A673 (cell line): ENCODE data around the gene SCG2. TPM values are rescaled to one million over a fixed set of nuclear protein-coding genes. Genes with fewer than 3 reads are reported as not detected.

ENCODE experiments used
- Bru-seq: library from RNA; stranded (reverse); fragments of 400-500 nt; gene quantifications from one replicate; lab custom pipeline; 2021; lab: Mats Ljungman, UMichigan
- BruChase-seq, 2 experiments: library from RNA; stranded (reverse); fragments of 400-500 nt; gene quantifications; one replicate each; lab custom pipeline; 2021; lab: Mats Ljungman, UMichigan
- BruUV-seq: library from RNA; stranded (reverse); fragments of 400-500 nt; replicated peaks from 2 replicates; lab custom pipeline; 2021; lab: Mats Ljungman, UMichigan
- CTCF ChIA-PET: fragments of 300-600 bp; sonication (Branson Sonifier 250); formaldehyde crosslinking; loops from one replicate; lab custom pipeline; 2022; ENCODE audit warnings: antibody characterized with exemption; lab: Charles Lee
- POLR2A ChIA-PET: fragments of 300-600 bp; sonication (Branson Sonifier 250); formaldehyde crosslinking; loops from one replicate; lab custom pipeline; 2022; ENCODE audit warnings: antibody characterized with exemption; ENCODE audit not compliant: low non-redundant PET; lab: Charles Lee
- DNase-seq: peaks from one replicate; pipeline ENCODE4 v3.0.0-alpha.2; 2015; ENCODE audit warnings: low spot score
- H3K27ac ChIP-seq: fragments of 200-600 bp; sonication (generic); 2 replicates; pipeline ENCODE4 v1.5.1; 2016; ENCODE audit warnings: mixed run types, low read depth, mild to moderate bottlenecking, mixed read lengths, antibody characterized with exemption, low read length; ENCODE audit not compliant: poor library complexity, severe bottlenecking
- H3K27me3 ChIP-seq: fragments of 200-600 bp; sonication (generic); replicated peaks from 2 replicates; pipeline ENCODE4 v1.6.1; 2017; ENCODE audit warnings: mixed run types, low read depth, mild to moderate bottlenecking, mixed read lengths, antibody characterized with exemption, low read length; ENCODE audit not compliant: insufficient read depth, poor library complexity
- H3K36me3 ChIP-seq: fragments of 200-600 bp; sonication (generic); 2 replicates; pipeline ENCODE4 v1.6.1; 2016; ENCODE audit warnings: mixed run types, mild to moderate bottlenecking, mixed read lengths, antibody characterized with exemption, low read length; ENCODE audit not compliant: insufficient read depth, poor library complexity, severe bottlenecking
- H3K4me1 ChIP-seq: fragments of 200-600 bp; sonication (generic); 2 replicates; pipeline ENCODE4 v1.6.1; 2017; ENCODE audit warnings: mixed run types, mild to moderate bottlenecking, mixed read lengths, antibody characterized with exemption, low read length; ENCODE audit not compliant: insufficient read depth, poor library complexity, severe bottlenecking
- H3K4me3 ChIP-seq: fragments of 200-600 bp; sonication (generic); 2 replicates; pipeline ENCODE4 v1.5.1; 2016; ENCODE audit warnings: low read depth, mixed run types, mild to moderate bottlenecking, mixed read lengths, low read length; ENCODE audit not compliant: poor library complexity, severe bottlenecking
- H3K9me3 ChIP-seq: fragments of 200-600 bp; sonication (generic); 2 replicates; pipeline ENCODE4 v1.6.1; 2016; ENCODE audit warnings: mixed run types, low read depth, mild to moderate bottlenecking, mixed read lengths, antibody characterized with exemption, low read length; ENCODE audit not compliant: poor library complexity, severe bottlenecking
- CTCF ChIP-seq: fragments of 300-800, 200-600 bp; sonication (generic); conservative IDR thresholded peaks from 2 replicates; pipeline ENCODE4 v1.5.1; 2017; ENCODE audit warnings: low read depth, mild to moderate bottlenecking, antibody characterized with exemption, low read length, moderate library complexity, mixed read lengths
- EZH2 ChIP-seq: fragments of 200-600 bp; sonication (generic); IDR thresholded peaks from 2 replicates; pipeline ENCODE4 v1.6.1; 2017; ENCODE audit warnings: borderline replicate concordance, low read depth, mild to moderate bottlenecking, mixed read lengths, antibody characterized with exemption, low read length; ENCODE audit not compliant: poor library complexity, severe bottlenecking
- intact Hi-C: fragments of 100-400 bp; cut with micrococcal nuclease; formaldehyde crosslinking; loops from one replicate; pipeline ENCODE4 v1.10.0; 2022; ENCODE audit not compliant: unreplicated experiment
- long read RNA-seq: library from polyadenylated mRNA; stranded (forward); transcript quantifications from one replicate; pipeline ENCODE4 v2.0.0, GENCODE V29; 2022
- total RNA-seq: library from RNA; stranded (reverse); gene quantifications from 2 replicates; pipeline ENCODE4 v1.2.3, GENCODE V29; 2021

SCG2 gene, protein sequence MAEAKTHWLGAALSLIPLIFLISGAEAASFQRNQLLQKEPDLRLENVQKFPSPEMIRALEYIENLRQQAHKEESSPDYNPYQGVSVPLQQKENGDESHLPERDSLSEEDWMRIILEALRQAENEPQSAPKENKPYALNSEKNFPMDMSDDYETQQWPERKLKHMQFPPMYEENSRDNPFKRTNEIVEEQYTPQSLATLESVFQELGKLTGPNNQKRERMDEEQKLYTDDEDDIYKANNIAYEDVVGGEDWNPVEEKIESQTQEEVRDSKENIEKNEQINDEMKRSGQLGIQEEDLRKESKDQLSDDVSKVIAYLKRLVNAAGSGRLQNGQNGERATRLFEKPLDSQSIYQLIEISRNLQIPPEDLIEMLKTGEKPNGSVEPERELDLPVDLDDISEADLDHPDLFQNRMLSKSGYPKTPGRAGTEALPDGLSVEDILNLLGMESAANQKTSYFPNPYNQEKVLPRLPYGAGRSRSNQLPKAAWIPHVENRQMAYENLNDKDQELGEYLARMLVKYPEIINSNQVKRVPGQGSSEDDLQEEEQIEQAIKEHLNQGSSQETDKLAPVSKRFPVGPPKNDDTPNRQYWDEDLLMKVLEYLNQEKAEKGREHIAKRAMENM
- total RNA-seq (26.2 and 27.0 TPM in 2 replicates), Bru-seq, nascent RNA (percentile 96 among the genes with signal in this experiment), BruChase-seq, experiment 1, labeled RNA remaining after a 2-hour chase (percentile 98 among the genes with signal in this experiment), BruChase-seq, experiment 2, labeled RNA remaining after a 6-hour chase (percentile 95 among the genes with signal in this experiment)
- long read RNA-seq, transcript SCG2-201 (2 exons, 2,576 nt): major isoform, 5 of 83 reads
- long read RNA-seq, partial matches to known transcripts: 10 of 83 reads
- long read RNA-seq, other reads (novel, unspliced or antisense): 68 of 83 reads

- intact Hi-C loops: loop anchor here (10.0 kb wide), 1 partner anchor 297 kb away; no protein-coding TSS in a partner anchor
- Histone ChIP-seq H3K36me3 (peaks cover 28% of the 10 kb centered on the region), H3K27ac (peak within 1 kb of the TSS; percentile 52), H3K4me3 (peak within 1 kb of the TSS; percentile 30), H3K4me1 (peaks cover 14% of the 10 kb centered on the region), H3K27me3 (no peaks in the 10 kb centered on the region), H3K9me3 (no peaks in the 10 kb centered on the region)
- DNase-seq: peak; percentile 90
- CTCF ChIA-PET: interaction anchor here (0.5 to 1.0 kb wide), 4 partner anchors 20 to 484 kb away, joined by 3 to 4 read pairs (median 4); no protein-coding TSS in a partner anchor
- no TSS peak for BruUV-seq
- POLR2A ChIA-PET: interaction anchor here (0.6 to 0.7 kb wide), 2 partner anchors 251 to 630 kb away, joined by 3 to 5 read pairs; no protein-coding TSS in a partner anchor
- TF ChIP-seq CTCF (peak; percentile 48; the same call in 1 of the 2 replicates), EZH2 (no peak)
These were observed at the start of gene SCG2 for GRCh38 chr2:223601932-223602666. SCG2 (minus strand) TSS chr2:223602361; CDS start chr2:223599282, 3,079 bp downstream.

- POLR2A ChIA-PET: no interaction called here
- no peak for TF ChIP-seq CTCF
- no peak for TF ChIP-seq EZH2
These were observed 47.7 kb upstream of the SCG2 start for GRCh38 chr2:223649554-223650533.

More at GRCh38 chr2:223649554-223650533, 47.7 kb upstream of the SCG2 start:
- CTCF ChIA-PET: no interaction called here
- BruUV-seq: no TSS peak
- intact Hi-C loops: no loop called here
- peaks cover 17% of the 10 kb centered on the region for H3K36me3 ChIP-seq
- no peak overlapping the region for H3K4me3 ChIP-seq
- peak overlapping the region; percentile 59 for H3K27ac ChIP-seq
- no peaks in the 10 kb centered on the region for H3K27me3 ChIP-seq
- peaks cover 6% of the 10 kb centered on the region for H3K9me3 ChIP-seq
- H3K4me1 ChIP-seq: peaks cover 65% of the 10 kb centered on the region
- peak; percentile 35 for DNase-seq
